Lung (tissue), 12 donors: Measurements from ENCODE around the gene LINS1. TPM values are rescaled to one million over a fixed set of nuclear protein-coding genes. Genes with fewer than 3 reads are reported as not detected.
A peak's percentile ranks its signal among the peaks of the same experiment; 100 is the strongest.

Experiments used
- ATAC-seq: fragments of 200-7000 bp; cut with Tn5 transposase; one replicate; pipeline ENCODE4 v1.9.1; 2020; ENCODE audit warnings: moderate number of reproducible peaks; ENCODE audit not compliant: insufficient read depth, low FRiP score
- DNase-seq, 3 donors: peaks; one replicate each; pipeline ENCODE4 v3.0.0-alpha.2; 2013 to 2017
- H3K27ac ChIP-seq, 2 donors: one replicate each; pipeline ENCODE4 v1.5.1; 2013; ENCODE audit warnings: mild to moderate bottlenecking in 2 of 2, moderate library complexity in 2 of 2, control low read depth in 1 of 2, inconsistent platforms in 1 of 2, low read depth in 1 of 2, low read length in 1 of 2
- H3K27me3 ChIP-seq, 3 donors: one replicate each; pipeline ENCODE4 v1.5.1; 2013; ENCODE audit warnings: low read length in 2 of 3; ENCODE audit not compliant: control insufficient read depth in 3 of 3, insufficient read depth in 3 of 3
- H3K36me3 ChIP-seq, 4 donors: one replicate each; pipeline ENCODE4 v1.5.1; 2013; ENCODE audit warnings: low read length in 4 of 4, mild to moderate bottlenecking in 1 of 4, moderate library complexity in 1 of 4; ENCODE audit not compliant: control insufficient read depth in 4 of 4, insufficient read depth in 4 of 4
- H3K4me1 ChIP-seq, 5 donors: one replicate each; pipeline ENCODE4 v1.5.1; 2013; ENCODE audit warnings: low read length in 5 of 5, mild to moderate bottlenecking in 2 of 5, moderate library complexity in 1 of 5; ENCODE audit not compliant: control insufficient read depth in 5 of 5, insufficient read depth in 5 of 5
- H3K4me3 ChIP-seq: one replicate; pipeline ENCODE4 v1.5.1; 2013; ENCODE audit warnings: mild to moderate bottlenecking, control low read depth, moderate library complexity
- H3K9ac ChIP-seq, 2 donors: one replicate each; pipeline ENCODE4 v1.5.1; 2013; ENCODE audit warnings: low read length in 2 of 2, control low read depth in 1 of 2; ENCODE audit not compliant: insufficient read depth in 1 of 2
- H3K9me3 ChIP-seq, 4 donors: one replicate each; pipeline ENCODE4 v1.5.1; 2013; ENCODE audit warnings: low read length in 3 of 4, mild to moderate bottlenecking in 1 of 4, moderate library complexity in 1 of 4; ENCODE audit not compliant: control insufficient read depth in 4 of 4, insufficient read depth in 3 of 4
- CTCF ChIP-seq: IDR thresholded peaks from 2 replicates; pipeline ENCODE4 v1.5.1; 2012; ENCODE audit warnings: mild to moderate bottlenecking; ENCODE audit errors: control extremely low read depth, extremely low read depth
- WGBS, 2 donors: extraction: QIAGEN DNeasy Blood & Tissue Kit; methylation state at CpG; one replicate each; pipeline ENCODE4 v1.1.7; 2013; 5-methylcytosine and 5-hydroxymethylcytosine counted together
- polyA plus RNA-seq, 2 donors: library from polyadenylated mRNA; stranded (reverse); fragments of 200-250 nt; gene quantifications; one replicate each; pipeline ENCODE4 v1.2.1, GENCODE V29; 2013
- total RNA-seq, 2 donors: library from RNA; depleted of rRNA in 1 of 2; stranded (reverse); fragments of >200 nt in 1 of 2; gene quantifications; one replicate each; pipeline ENCODE4 v1.2.1, GENCODE V29; 2014 to 2021
- donor health status: control.
- donor health status: control.
- donor health status: Bipolar disorder and iron deficiency.
- donor health status: healthy.
- donor health status: DM: yes; HTN: yes; CAD: no.

The LINS1 gene
- total and polyA plus RNA-seq, 4 donors, result 8.0 to 24.1 (median 11.9) TPM

- DNase-seq (no peak), ATAC-seq (no peak)
- Histone ChIP-seq H3K4me3 (no peak overlapping the region), H3K4me1 (peaks cover 0 to 3% (median 0%) of the 10 kb centered on the region in 5 donors), H3K27ac (no peak overlapping the region), H3K27me3 (no peaks in the 10 kb centered on the region), H3K36me3 (peaks cover 12 to 21% (median 15%) of the 10 kb centered on the region in 4 donors), H3K9me3 (no peaks in the 10 kb centered on the region), H3K9ac (no peak overlapping the region)
- TF ChIP-seq CTCF, result no peak
- 91 to 98% methylated on average over 10 of the region's 10 CpGs for WGBS, 2 donors
Measured at GRCh38 chr15:100631831-100632230, 29.8 kb upstream of the LINS1 start.

- no peak overlapping the region for H3K9ac ChIP-seq
- peaks cover 12 to 21% (median 16%) of the 10 kb centered on the region in 4 donors for H3K36me3 ChIP-seq
- no peaks in the 10 kb centered on the region for H3K9me3 ChIP-seq
- no peaks in the 10 kb centered on the region for H3K27me3 ChIP-seq
- WGBS, 2 donors, result 77 to 87% methylated on average over 3 of the region's 3 CpGs
- H3K27ac ChIP-seq, result no peak overlapping the region
- no peak for DNase-seq
- no peak for TF ChIP-seq CTCF
- H3K4me1 ChIP-seq, result peaks cover 0 to 3% (median 0%) of the 10 kb centered on the region in 5 donors
- no peak overlapping the region for H3K4me3 ChIP-seq
- no peak for ATAC-seq
Measured at GRCh38 chr15:100628746-100629145, 26.8 kb upstream of the LINS1 start.

GRCh38 chr15:100627789-100628395 is 25.9 kb upstream of the LINS1 start:
- no peaks in the 10 kb centered on the region for H3K9me3 ChIP-seq
- no peak overlapping the region for H3K27ac ChIP-seq
- H3K4me1 ChIP-seq, result peaks cover 0 to 3% (median 0%) of the 10 kb centered on the region in 5 donors
- ATAC-seq, result peak; percentile 85
- peak; percentile 83 for TF ChIP-seq CTCF
- H3K4me3 ChIP-seq, result no peak overlapping the region
- H3K36me3 ChIP-seq, result peaks cover 12 to 21% (median 16%) of the 10 kb centered on the region in 4 donors
- 36 to 39% methylated on average over 6 of the region's 6 CpGs for WGBS, 2 donors
- peak; percentile 73 to 90 (median 87) for DNase-seq
- H3K27me3 ChIP-seq, result no peaks in the 10 kb centered on the region
- H3K9ac ChIP-seq, result no peak overlapping the region

- Histone ChIP-seq H3K9ac (no peak overlapping the region), H3K9me3 (no peaks in the 10 kb centered on the region), H3K27me3 (no peaks in the 10 kb centered on the region), H3K27ac (no peak overlapping the region), H3K36me3 (peaks cover 0 to 9% (median under 1%) of the 10 kb centered on the region in 4 donors), H3K4me3 (no peak overlapping the region), H3K4me1 (no peaks in the 10 kb centered on the region)
- TF ChIP-seq CTCF, result no peak
- no peak for ATAC-seq
- no peak for DNase-seq
- WGBS, 2 donors, result 88% methylated on average over 5 of the region's 5 CpGs
Measured at GRCh38 chr15:100623301-100623700, 21.3 kb upstream of the LINS1 start.
